ENCODE results near the gene GREB1.

Gene GREB1

GRCh38 chr2:11652553-11652952 is 118.7 kb downstream of the GREB1 start:
- Histone ChIP-seq H3K27me3 (ENCODE audit: low read length) (no peaks in the 10 kb centered on the region; the same call in 1 of the 2 replicates), H3K9ac (ENCODE audit: low read length) (no peak overlapping the region), H2AFZ (ENCODE audit: low read depth, low read length, severe bottlenecking) (no peak overlapping the region), H3K4me3 (ENCODE audit: insufficient read depth, low read length, poor library complexity, severe bottlenecking) (no peak overlapping the region), H3F3A (ENCODE audit: insufficient read depth) (no peaks in the 10 kb centered on the region), H3K9me3 (ENCODE audit: insufficient read depth, low read length) (peaks cover 3% of the 10 kb centered on the region; the same call in 1 of the 2 replicates), H3K36me3 (ENCODE audit: low read length) (no peaks in the 10 kb centered on the region), H3K79me2 (ENCODE audit: insufficient read depth, low read length) (no peaks in the 10 kb centered on the region), H3K9me2 (replicated peaks; ENCODE audit: insufficient read depth, low read length) (no peaks in the 10 kb centered on the region), H4K20me1 (ENCODE audit: low read depth, low read length) (no peaks in the 10 kb centered on the region), H3K27ac (ENCODE audit: low read depth, low read length) (no peak overlapping the region), H3K4me2 (ENCODE audit: low read depth, low read length, poor library complexity, severe bottlenecking) (no peak overlapping the region)
- TF ChIP-seq EZH2phosphoT487 (conservative IDR thresholded peaks at IDR 0.05; ENCODE audit: low read length), result no peak
- TF ChIP-seq CTCF (IDR thresholded peaks at IDR 0.05; ENCODE audit: insufficient read depth, low read length, poor library complexity, severe bottlenecking), result no peak

GRCh38 chr2:11655495-11655894 is 121.7 kb downstream of the GREB1 start:
- H3K9me3 ChIP-seq (ENCODE audit: insufficient read depth, low read length), result no peaks in the 10 kb centered on the region
- H3K4me2 ChIP-seq (ENCODE audit: low read depth, low read length, poor library complexity, severe bottlenecking), result no peak overlapping the region
- H3K36me3 ChIP-seq (ENCODE audit: low read length), result no peaks in the 10 kb centered on the region
- no peaks in the 10 kb centered on the region for H3K79me2 ChIP-seq (ENCODE audit: insufficient read depth, low read length)
- H3F3A ChIP-seq (ENCODE audit: insufficient read depth), result no peaks in the 10 kb centered on the region
- no peak overlapping the region for H3K4me3 ChIP-seq (ENCODE audit: insufficient read depth, low read length, poor library complexity, severe bottlenecking)
- no peak overlapping the region for H3K9ac ChIP-seq (ENCODE audit: low read length)
- H2AFZ ChIP-seq (ENCODE audit: low read depth, low read length, severe bottlenecking), result no peak overlapping the region
- H3K27me3 ChIP-seq (ENCODE audit: low read length), result no peaks in the 10 kb centered on the region
- H3K27ac ChIP-seq (ENCODE audit: low read depth, low read length), result no peak overlapping the region
- no peaks in the 10 kb centered on the region for H4K20me1 ChIP-seq (ENCODE audit: low read depth, low read length)
- H3K9me2 ChIP-seq (replicated peaks; ENCODE audit: insufficient read depth, low read length), result no peaks in the 10 kb centered on the region
- TF ChIP-seq EZH2phosphoT487 (conservative IDR thresholded peaks at IDR 0.05; ENCODE audit: low read length) (no peak), CTCF (IDR thresholded peaks at IDR 0.05; ENCODE audit: insufficient read depth, low read length, poor library complexity, severe bottlenecking) (no peak)

GRCh38 chr2:11656252-11656651 is 122.4 kb downstream of the GREB1 start:
- Histone ChIP-seq H3K27ac (ENCODE audit: low read depth, low read length) (no peak overlapping the region), H3K4me3 (ENCODE audit: insufficient read depth, low read length, poor library complexity, severe bottlenecking) (no peak overlapping the region), H3K79me2 (ENCODE audit: insufficient read depth, low read length) (no peaks in the 10 kb centered on the region), H3K36me3 (ENCODE audit: low read length) (no peaks in the 10 kb centered on the region), H3K4me2 (ENCODE audit: low read depth, low read length, poor library complexity, severe bottlenecking) (no peak overlapping the region), H3K9me2 (replicated peaks; ENCODE audit: insufficient read depth, low read length) (no peaks in the 10 kb centered on the region), H4K20me1 (ENCODE audit: low read depth, low read length) (no peaks in the 10 kb centered on the region), H3K9me3 (ENCODE audit: insufficient read depth, low read length) (no peaks in the 10 kb centered on the region), H3F3A (ENCODE audit: insufficient read depth) (no peaks in the 10 kb centered on the region), H2AFZ (ENCODE audit: low read depth, low read length, severe bottlenecking) (no peak overlapping the region), H3K9ac (ENCODE audit: low read length) (no peak overlapping the region), H3K27me3 (ENCODE audit: low read length) (no peaks in the 10 kb centered on the region)
- TF ChIP-seq EZH2phosphoT487 (conservative IDR thresholded peaks at IDR 0.05; ENCODE audit: low read length) (no peak), CTCF (IDR thresholded peaks at IDR 0.05; ENCODE audit: insufficient read depth, low read length, poor library complexity, severe bottlenecking) (no peak)
